Motor neuron (in vitro differentiated cells): ENCODE measurements around the gene RIT1. TPM values are rescaled to one million over a fixed set of nuclear protein-coding genes. Genes with fewer than 3 reads are reported as not detected.

ENCODE experiments used
- ATAC-seq, 8 experiments: fragments of 200-7000 bp; cut with Tn5 transposase; replicated peaks in 6 of 8; 2 replicates each; pipeline ENCODE4 v1.8.0; 2021; ENCODE audit warnings: mild to moderate bottlenecking in 8 of 8, moderate library complexity in 8 of 8
- H3K27ac ChIP-seq, 2 donors: fragments of 250-450 bp; sonication (Bioruptor Pico); 2 replicates each; pipeline ENCODE4 v1.9.0; 2021; ENCODE audit warnings: antibody characterized with exemption in 2 of 2, mild to moderate bottlenecking in 2 of 2, moderate library complexity in 1 of 2
- H3K4me1 ChIP-seq, 2 donors: fragments of 250-450 bp; sonication (Bioruptor Pico); replicated peaks in 1 of 2; 2 replicates each; pipeline ENCODE4 v1.6.1; 2021; ENCODE audit warnings: antibody characterized with exemption in 2 of 2, mild to moderate bottlenecking in 2 of 2, moderate library complexity in 1 of 2
- H3K4me3 ChIP-seq, 5 donors: fragments of 250-450 bp; sonication (Bioruptor Pico); 2 replicates each; pipeline ENCODE4 v1.9.0; 2021; ENCODE audit warnings: antibody characterized with exemption in 5 of 5, mild to moderate bottlenecking in 5 of 5, moderate library complexity in 4 of 5
- WGBS, 10 experiments: fragments of 450-650 bp; shearing (Covaris generic); methylation state at CpG; one replicate each; pipeline ENCODE4 v1.0.0; 2022; 5-methylcytosine and 5-hydroxymethylcytosine counted together
- in situ Hi-C, 9 experiments: fragments of 400-800 bp; cut with MboI; loops; one replicate each; pipeline ENCODE4 v1.15.0; 2021; ENCODE audit warnings: low sequenced_read_pairs in 9 of 9, low pct_unique_long_range_greater_than_20kb in 2 of 9; ENCODE audit not compliant: unreplicated experiment in 9 of 9
- total RNA-seq, 8 experiments: library from RNA; unstranded; fragments of 300-600 nt; gene quantifications; 2 replicates each; pipeline versions ENCODE4 v1.2.3 to v1.2.4, GENCODE V29; 2022

RIT1 gene
- total RNA-seq, 8 experiments from 2014 or later = 15.4 to 41.8 (median 28.1) TPM

- H3K4me1 ChIP-seq = no peaks in the 10 kb centered on the region
- no peak overlapping the region for H3K27ac ChIP-seq
- in situ Hi-C loops = no loop called here
- no peak for ATAC-seq
- WGBS, 10 experiments = 76 to 100% (median 98%) methylated on average over 1 to 6 of the region's 6 CpGs
- H3K4me3 ChIP-seq = no peak overlapping the region
Observed at GRCh38 chr1:155880950-155881349, 30.2 kb downstream of the RIT1 start.

- no peak overlapping the region for H3K4me3 ChIP-seq
- no peak for ATAC-seq
- 86 to 100% (median 94%) methylated on average over 2 of the region's 2 CpGs; no CpG with 5 or more reads in 5 of the 10 experiments for WGBS, 10 experiments
- in situ Hi-C loops = no loop called here
- no peaks in the 10 kb centered on the region for H3K4me1 ChIP-seq
- H3K27ac ChIP-seq = no peak overlapping the region
Observed at GRCh38 chr1:155880251-155880650, 30.9 kb downstream of the RIT1 start.

- Histone ChIP-seq H3K27ac (no peak overlapping the region), H3K4me3 (no peak overlapping the region), H3K4me1 (no peaks in the 10 kb centered on the region)
- WGBS, 10 experiments = 67 to 100% (median 100%) methylated on average over 1 to 2 of the region's 2 CpGs; no CpG with 5 or more reads in 4 of the 10 experiments
- in situ Hi-C loops = no loop called here
- no peak for ATAC-seq
Observed at GRCh38 chr1:155877945-155878344, 33.2 kb downstream of the RIT1 start.

DNA sequence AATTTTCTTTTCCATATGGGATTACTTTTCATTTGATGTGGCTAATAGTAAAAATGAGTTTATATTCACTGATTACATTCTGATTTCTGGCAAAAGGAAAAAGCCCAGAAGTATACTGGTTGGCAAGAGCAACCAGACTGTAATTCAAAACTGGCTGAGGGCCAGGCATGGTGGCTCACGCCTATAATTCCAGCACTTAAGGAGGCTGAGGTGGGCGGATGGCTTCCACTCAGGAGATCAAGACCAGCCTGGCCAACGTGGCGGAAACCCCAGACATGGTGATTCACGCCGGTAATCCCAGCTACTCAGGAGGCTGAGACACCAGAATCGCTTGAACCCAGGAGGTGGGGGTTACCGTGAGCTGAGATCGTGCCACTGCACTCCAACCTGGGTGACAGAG lies 37.3 kb downstream of the RIT1 start:
- peaks cover 30 to 35% of the 10 kb centered on the region in 2 donors for H3K4me1 ChIP-seq
- ATAC-seq = peak in 3 of 8 experiments; percentile 3 to 65 (median 52)
- no peak overlapping the region for H3K27ac ChIP-seq
- no peak overlapping the region for H3K4me3 ChIP-seq
- 50 to 100% (median 89%) methylated on average over 1 to 9 of the region's 9 CpGs; no CpG with 5 or more reads in 1 of the 10 experiments for WGBS, 10 experiments
- in situ Hi-C loops = no loop called here

- Histone ChIP-seq H3K27ac (no peak overlapping the region), H3K4me1 (peaks cover 34 to 46% of the 10 kb centered on the region in 2 donors), H3K4me3 (no peak overlapping the region)
- ATAC-seq = no peak
- in situ Hi-C loops = no loop called here
- 66 to 100% (median 83%) methylated on average over 1 to 5 of the region's 5 CpGs; no CpG with 5 or more reads in 2 of the 10 experiments for WGBS, 10 experiments
Observed at GRCh38 chr1:155872527-155872926, 38.6 kb downstream of the RIT1 start.

DNA sequence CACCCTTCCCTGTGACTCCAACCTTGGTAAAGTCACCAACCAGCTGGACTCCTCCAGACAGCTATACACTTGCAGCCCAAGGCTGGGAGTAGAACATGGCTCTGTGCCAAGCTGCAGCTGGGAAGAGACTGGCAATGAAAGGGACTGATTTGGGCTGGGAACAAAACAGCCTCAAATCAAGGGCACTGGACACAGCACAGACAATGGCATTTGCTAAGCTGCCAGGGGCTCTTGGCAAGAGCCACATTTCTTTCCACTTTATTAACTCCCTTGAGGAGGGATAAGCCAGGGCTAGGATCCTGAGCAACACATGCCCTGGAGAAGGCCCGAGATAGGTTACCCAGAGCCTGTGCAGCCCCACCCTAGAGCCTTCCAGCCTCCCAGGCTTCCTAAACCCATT lies 39.8 kb downstream of the RIT1 start:
- 60 to 100% (median 94%) methylated on average over 1 of the region's 1 CpG; no CpG with 5 or more reads in 6 of the 10 experiments for WGBS, 10 experiments
- in situ Hi-C loops = no loop called here
- Histone ChIP-seq H3K4me3 (no peak overlapping the region), H3K4me1 (peaks cover 34 to 53% of the 10 kb centered on the region in 2 donors), H3K27ac (no peak overlapping the region)
- peak; percentile 59 to 86 (median 83) for ATAC-seq

DNA sequence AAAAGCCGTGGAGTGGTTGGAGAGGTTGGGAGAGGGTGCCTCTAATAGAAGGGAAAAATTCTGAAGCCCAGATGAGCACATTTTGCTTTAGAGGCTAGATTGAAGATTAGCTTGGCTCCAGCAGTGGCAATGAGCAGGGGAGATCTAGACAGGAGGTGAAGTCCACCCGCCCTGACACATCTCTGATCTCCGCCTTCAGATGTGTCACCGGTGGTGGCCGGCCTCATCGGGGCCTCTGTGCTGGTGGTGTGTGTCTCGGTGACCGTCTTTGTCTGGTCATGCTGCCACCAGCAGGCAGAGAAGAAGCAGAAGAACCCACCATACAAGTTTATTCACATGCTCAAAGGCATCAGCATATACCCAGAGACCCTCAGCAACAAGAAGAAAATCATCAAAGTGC lies 43.4 kb downstream of the RIT1 start:
- peaks cover 34 to 53% of the 10 kb centered on the region in 2 donors for H3K4me1 ChIP-seq
- H3K27ac ChIP-seq = no peak overlapping the region
- in situ Hi-C loops = no loop called here
- peak in 4 of 8 experiments; percentile 1 to 12 (median 6) for ATAC-seq
- no peak overlapping the region for H3K4me3 ChIP-seq
- WGBS, 10 experiments = 20 to 100% (median 91%) methylated on average over 1 to 7 of the region's 8 CpGs; no CpG with 5 or more reads in 3 of the 10 experiments

DNA sequence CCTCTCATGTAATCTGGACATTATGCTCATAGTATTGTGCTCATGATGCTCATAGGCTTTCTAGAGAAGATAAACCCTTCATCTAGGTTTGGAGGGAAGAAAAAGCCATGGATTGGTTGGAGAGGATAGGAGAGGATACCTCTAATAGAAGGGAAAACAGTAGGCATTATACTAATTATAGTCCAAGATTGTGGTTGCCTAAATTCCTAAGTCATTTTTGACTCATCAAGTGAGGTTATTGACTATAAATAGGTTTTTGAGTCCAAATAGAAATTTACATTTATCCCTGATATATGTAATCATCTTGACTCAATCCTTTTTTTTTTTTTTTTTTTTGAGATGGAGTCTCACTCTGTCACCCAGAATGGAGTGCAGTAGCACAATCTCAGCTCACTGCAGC lies 46.8 kb downstream of the RIT1 start:
- in situ Hi-C loops = no loop called here
- Histone ChIP-seq H3K27ac (no peak overlapping the region), H3K4me3 (no peak overlapping the region), H3K4me1 (peaks cover 13 to 41% of the 10 kb centered on the region in 2 donors)
- ATAC-seq = no peak

DNA sequence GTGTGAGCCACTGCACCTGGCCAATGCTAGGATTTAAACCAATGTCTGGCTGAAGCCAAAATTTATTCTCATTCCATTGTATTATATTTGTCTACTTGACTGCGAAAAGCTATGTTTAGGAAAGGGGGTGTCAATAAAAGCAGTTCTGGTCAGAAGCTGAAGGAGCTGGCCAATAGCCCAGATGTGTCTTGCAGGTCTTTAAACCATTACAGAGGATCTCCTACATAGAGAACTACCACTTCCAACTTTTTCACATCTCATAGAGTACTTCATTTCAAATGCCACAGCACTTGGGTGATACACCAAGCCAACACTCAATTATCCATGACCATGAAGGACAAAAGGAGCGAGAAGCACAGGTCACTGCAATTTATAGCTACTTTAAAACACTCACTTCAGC lies 49.3 kb downstream of the RIT1 start:
- Histone ChIP-seq H3K4me3 (peak overlapping the region in 2 of 5 donors; percentile 89 to 97), H3K4me1 (peaks cover 10 to 19% of the 10 kb centered on the region in 2 donors), H3K27ac (peak overlapping the region in 1 of 2 donors; percentile 98)
- in situ Hi-C loops = no loop called here
- ATAC-seq = no peak
- 60 to 100% (median 100%) methylated on average over 1 to 2 of the region's 2 CpGs; no CpG with 5 or more reads in 1 of the 10 experiments for WGBS, 10 experiments

DNA sequence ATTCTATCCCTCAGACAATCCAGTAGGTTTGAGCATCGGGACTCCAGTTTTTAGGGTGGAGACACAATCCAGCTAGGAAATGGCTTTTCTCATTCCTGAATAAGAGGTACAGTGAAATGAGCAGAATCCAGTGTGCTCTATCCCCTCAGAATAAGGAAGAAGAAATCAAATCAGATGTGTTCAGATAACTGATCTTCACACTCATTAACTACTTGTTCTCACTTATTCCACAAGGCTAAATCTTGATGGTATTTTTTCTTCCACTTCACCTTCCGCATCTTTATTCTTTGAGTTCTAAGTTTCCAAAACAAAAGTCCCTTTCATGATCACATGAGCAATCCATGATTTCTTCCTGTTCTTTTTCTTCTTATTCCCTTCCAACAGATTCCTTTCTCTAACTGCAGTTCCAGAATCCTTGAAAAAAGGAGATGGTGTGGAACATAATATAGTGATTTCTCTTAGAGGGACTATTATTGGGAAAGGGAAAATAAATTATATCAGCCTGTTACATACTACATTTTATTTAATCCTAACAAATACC lies 50.1 kb downstream of the RIT1 start:
- Histone ChIP-seq H3K27ac (peak overlapping the region; percentile 97 to 98), H3K4me3 (peak overlapping the region; percentile 73 to 97 (median 82)), H3K4me1 (peaks cover 14 to 21% of the 10 kb centered on the region in 2 donors)
- in situ Hi-C loops = no loop called here
- no peak for ATAC-seq
- 27 to 100% (median 55%) methylated on average over 1 to 2 of the region's 2 CpGs for WGBS, 10 experiments

DNA sequence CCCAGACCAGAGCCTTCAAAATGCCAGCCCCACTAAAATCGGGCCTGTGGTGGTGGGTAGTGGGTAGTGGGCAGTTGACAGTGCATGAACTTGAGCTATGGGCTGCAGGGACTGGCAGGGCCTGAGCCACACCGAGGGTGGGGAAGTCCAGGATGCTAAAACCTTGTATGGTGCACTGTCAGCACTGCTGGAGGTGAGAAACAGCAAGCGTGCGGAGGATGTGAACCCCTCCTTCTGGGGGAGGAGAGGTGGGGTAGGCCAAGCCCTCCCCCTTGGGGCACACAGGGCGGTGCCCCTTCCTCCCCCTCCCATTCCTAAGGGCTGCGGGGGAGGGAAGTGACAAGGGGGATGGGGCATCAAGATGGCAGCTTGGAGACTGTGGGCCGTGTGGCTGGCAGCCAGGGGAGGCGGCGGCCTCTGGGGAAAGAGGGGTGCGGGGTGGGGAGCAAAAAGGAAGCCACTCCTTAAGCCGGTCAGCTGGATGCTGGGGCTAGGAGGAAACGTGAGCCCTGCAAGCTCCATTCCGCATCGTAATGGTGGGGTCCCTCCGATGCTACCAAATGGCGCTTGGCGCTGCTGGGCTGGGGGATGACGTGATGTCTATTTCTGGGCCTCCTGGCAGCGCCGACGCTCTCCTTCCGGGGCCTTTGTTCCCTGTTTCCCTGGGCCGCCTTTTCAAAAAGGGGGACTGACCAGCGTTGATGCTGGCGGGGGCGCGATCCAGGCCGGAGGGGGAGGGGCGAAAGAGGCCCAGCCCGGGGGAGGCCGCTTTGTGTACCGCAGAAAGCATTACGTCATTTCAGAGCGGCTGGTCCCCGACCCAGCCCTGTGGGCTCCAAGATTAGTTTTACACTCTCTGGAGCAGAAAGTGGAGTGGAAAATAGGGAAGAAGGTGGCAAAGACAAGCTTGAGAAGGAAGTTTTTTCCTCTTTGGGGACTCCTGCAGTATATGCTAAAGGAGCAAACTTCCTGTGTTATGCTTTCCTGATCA lies 51.0 kb downstream of the RIT1 start:
- ATAC-seq = peak; percentile 2 to 76 (median 73)
- H3K27ac ChIP-seq = peak overlapping the region; percentile 97 to 98
- 0 to 4% (median 0%) methylated on average over 2 to 15 of the region's 35 CpGs; no CpG with 5 or more reads in 5 of the 10 experiments for WGBS, 10 experiments
- peaks cover 14 to 22% of the 10 kb centered on the region in 2 donors for H3K4me1 ChIP-seq
- in situ Hi-C loops = no loop called here
- peak overlapping the region; percentile 73 to 97 (median 82) for H3K4me3 ChIP-seq

DNA sequence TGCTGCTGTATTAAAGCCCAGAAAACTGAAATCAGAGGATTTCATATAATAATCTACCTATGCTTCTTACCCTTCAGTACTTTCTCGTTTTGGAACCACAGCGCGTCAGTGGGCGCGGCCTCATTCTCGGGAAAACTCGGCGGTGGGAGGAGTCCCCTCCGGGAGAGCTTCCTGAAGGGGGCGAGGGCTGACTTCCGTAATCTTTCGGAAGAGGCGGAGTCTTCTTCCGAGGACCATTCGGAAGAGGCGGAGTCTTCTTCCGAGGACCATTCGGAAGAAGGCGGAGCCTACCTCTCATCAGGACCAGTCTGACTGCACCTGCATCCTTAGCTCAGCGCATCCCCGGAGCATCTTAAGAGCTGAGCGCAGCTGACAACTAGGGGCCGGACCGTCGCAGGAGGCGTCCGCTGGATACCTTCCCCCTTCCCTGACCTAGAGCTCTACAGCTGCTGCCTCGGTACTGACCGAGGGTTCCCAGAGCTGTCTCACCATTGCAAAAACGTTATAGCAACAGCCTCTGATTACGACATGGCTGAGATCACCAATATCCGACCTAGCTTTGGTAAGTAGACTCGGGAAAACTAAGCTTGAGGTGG lies 51.8 kb downstream of the RIT1 start, which contains the start of gene SYT11:
Gene SYT11 (plus strand): TSS at position 334 of the 596 bp plus-strand sequence. CDS start 195 bp downstream, at position 529.
- 0 to 3% (median 0%) methylated on average over 1 to 23 of the region's 33 CpGs; no CpG with 5 or more reads in 2 of the 10 experiments for WGBS, 10 experiments
- H3K27ac ChIP-seq = peak within 1 kb of the TSS; percentile 97 to 98
- in situ Hi-C loops = no loop called here
- H3K4me3 ChIP-seq = peak within 1 kb of the TSS; percentile 73 to 97 (median 82)
- peaks cover 14 to 22% of the 10 kb centered on the region in 2 donors for H3K4me1 ChIP-seq
- peak; percentile 71 to 86 (median 75) for ATAC-seq
